Suppressor macrophage treated with lipopolysaccharide for 1 hour (primary cell): ENCODE data around the gene TMEM114.

Experiments
- DNase-seq, 3 donors: peaks; one replicate each; pipeline ENCODE4 v3.0.0-alpha.2; 2020 to 2022

TMEM114 gene

GRCh38 chr16:8611122-8611521 is 20.8 kb upstream of the TMEM114 start:
- no peak for DNase-seq

- no peak for DNase-seq
Observed at GRCh38 chr16:8607214-8607613, 16.9 kb upstream of the TMEM114 start.

GRCh38 chr16:8605554-8605953 is 15.2 kb upstream of the TMEM114 start:
- DNase-seq, result no peak

GRCh38 chr16:8600144-8600775 is 9.9 kb upstream of the TMEM114 start:
- peak in 2 of 3 donors; percentile 42 to 55 for DNase-seq

- DNase-seq, result no peak
Observed at GRCh38 chr16:8596581-8596980, 6.3 kb upstream of the TMEM114 start.

GRCh38 chr16:8595783-8596182 is 5.5 kb upstream of the TMEM114 start:
- no peak for DNase-seq

- peak; percentile 68 to 81 (median 78) for DNase-seq
Observed at GRCh38 chr16:8594149-8594666, 3.9 kb upstream of the TMEM114 start.

- DNase-seq, result no peak
Observed at GRCh38 chr16:8591451-8591850, 1.1 kb upstream of the TMEM114 start.

GRCh38 chr16:8590811-8591210 is 500 bp upstream of the TMEM114 start:
- DNase-seq, result no peak

GRCh38 chr16:8589057-8589899 is 1.0 kb downstream of the TMEM114 start:
- peak in 1 of 3 donors; percentile 42 for DNase-seq

- no peak for DNase-seq
Observed at GRCh38 chr16:8588682-8589056, 1.6 kb downstream of the TMEM114 start.

- DNase-seq, result no peak
Observed at GRCh38 chr16:8587065-8587464, 3.2 kb downstream of the TMEM114 start.

GRCh38 chr16:8585857-8586256 is 4.5 kb downstream of the TMEM114 start:
- DNase-seq, result peak; percentile 54 to 73 (median 60)

- DNase-seq, result peak; percentile 61 to 72 (median 72)
Observed at GRCh38 chr16:8585041-8585440, 5.3 kb downstream of the TMEM114 start.

- peak in 2 of 3 donors; percentile 61 to 63 for DNase-seq
Observed at GRCh38 chr16:8583732-8584131, 6.6 kb downstream of the TMEM114 start.

- peak; percentile 45 to 55 (median 54) for DNase-seq
Observed at GRCh38 chr16:8583199-8583598, 7.1 kb downstream of the TMEM114 start.

GRCh38 chr16:8581831-8582580 is 8.3 kb downstream of the TMEM114 start:
- DNase-seq, result peak; percentile 82 to 87 (median 85)

GRCh38 chr16:8579559-8579958 is 10.8 kb downstream of the TMEM114 start:
- no peak for DNase-seq

- no peak for DNase-seq
Observed at GRCh38 chr16:8577678-8578304, 12.5 kb downstream of the TMEM114 start.

- DNase-seq, result peak in 1 of 3 donors; percentile 44
Observed at GRCh38 chr16:8576141-8577004, 13.9 kb downstream of the TMEM114 start.

- no peak for DNase-seq
Observed at GRCh38 chr16:8575399-8575798, 14.9 kb downstream of the TMEM114 start.
